Keratinocyte (primary cell): Measurements from ENCODE around the gene KRT35.

Experiments used
- EZH2 ChIP-seq: IDR thresholded peaks from one replicate; pipeline ENCODE4 v1.6.1; 2012; ENCODE audit warnings: inconsistent platforms, mild to moderate bottlenecking, low read length, moderate library complexity
- TF ChIP-seq, protein P1 (sequence below), 3 experiments: IDR thresholded peaks in 1 of 3; conservative IDR thresholded peaks in 1 of 3; optimal IDR thresholded peaks in 1 of 3; 2 replicates in 2 of 3; 3 replicates in 1 of 3; pipeline versions ENCODE3 to v1.5.1; 2011; ENCODE audit warnings: low read length in 3 of 3, mild to moderate bottlenecking in 3 of 3, moderate library complexity in 2 of 3, control low read depth in 1 of 3, inconsistent platforms in 1 of 3; ENCODE audit not compliant: insufficient read depth in 2 of 3; ENCODE audit errors: extremely low read depth in 1 of 3

DNA sequence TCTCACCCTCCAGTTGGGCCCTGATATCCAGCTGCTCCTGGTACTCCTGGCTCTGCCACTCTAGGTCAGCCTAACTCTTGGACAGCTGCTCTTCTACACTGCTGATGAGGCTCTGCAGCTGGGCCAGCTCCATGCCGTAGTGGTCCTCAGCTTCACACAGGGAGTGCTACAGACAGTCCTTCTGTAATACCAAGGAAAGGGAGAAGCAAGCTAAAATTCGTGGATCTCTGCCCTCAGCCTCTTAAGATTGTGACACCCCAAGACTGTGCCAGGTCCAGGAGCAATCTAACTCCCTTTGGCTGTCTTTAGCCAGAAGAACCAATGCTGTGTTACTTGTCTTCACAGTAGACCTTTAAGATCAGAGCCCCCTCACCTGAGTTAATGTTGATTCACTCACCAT, 32.4 kb downstream of the KRT35 start:
- TF ChIP-seq, protein P1, sequence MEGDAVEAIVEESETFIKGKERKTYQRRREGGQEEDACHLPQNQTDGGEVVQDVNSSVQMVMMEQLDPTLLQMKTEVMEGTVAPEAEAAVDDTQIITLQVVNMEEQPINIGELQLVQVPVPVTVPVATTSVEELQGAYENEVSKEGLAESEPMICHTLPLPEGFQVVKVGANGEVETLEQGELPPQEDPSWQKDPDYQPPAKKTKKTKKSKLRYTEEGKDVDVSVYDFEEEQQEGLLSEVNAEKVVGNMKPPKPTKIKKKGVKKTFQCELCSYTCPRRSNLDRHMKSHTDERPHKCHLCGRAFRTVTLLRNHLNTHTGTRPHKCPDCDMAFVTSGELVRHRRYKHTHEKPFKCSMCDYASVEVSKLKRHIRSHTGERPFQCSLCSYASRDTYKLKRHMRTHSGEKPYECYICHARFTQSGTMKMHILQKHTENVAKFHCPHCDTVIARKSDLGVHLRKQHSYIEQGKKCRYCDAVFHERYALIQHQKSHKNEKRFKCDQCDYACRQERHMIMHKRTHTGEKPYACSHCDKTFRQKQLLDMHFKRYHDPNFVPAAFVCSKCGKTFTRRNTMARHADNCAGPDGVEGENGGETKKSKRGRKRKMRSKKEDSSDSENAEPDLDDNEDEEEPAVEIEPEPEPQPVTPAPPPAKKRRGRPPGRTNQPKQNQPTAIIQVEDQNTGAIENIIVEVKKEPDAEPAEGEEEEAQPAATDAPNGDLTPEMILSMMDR (optimal IDR thresholded peaks at IDR 0.05 in 1 of 3, IDR thresholded peaks at IDR 0.05 in 1 of 3, conservative IDR thresholded peaks at IDR 0.05 in 1 of 3; ENCODE audit: extremely low read depth in 1 of 3, insufficient read depth in 2 of 3, low read length in 3 of 3): no peak
- no peak for TF ChIP-seq EZH2
